ENCODE results near the gene RABIF.
A peak's percentile ranks its signal among the peaks of the same experiment; 100 is the strongest.
"Not testable (repeated sequence)": the region's sequence is repeated elsewhere in the genome, so short reads cannot be mapped to it uniquely, and the experiment has no call there.

Gene RABIF

GRCh38 chr1:202837746-202838262 is 51.1 kb downstream of the RABIF start:
- ChIA-PET POLR2A (no interaction called here), CTCF (interaction anchor here (0.8 to 3.5 kb wide), 3 partner anchors 14 to 76 kb away, joined by 3 to 12 read pairs (median 3); no protein-coding TSS in a partner anchor)
- Histone ChIP-seq H3K9me3 (ENCODE audit: control extremely low read depth in 1 of 5, control insufficient read depth in 4 of 5, insufficient read depth in 2 of 5, low read depth in 1 of 5, low read length in 4 of 5) (no peaks in the 10 kb centered on the region), H3K36me3 (ENCODE audit: control insufficient read depth in 4 of 4, insufficient read depth in 4 of 4, low read length in 3 of 4) (no peaks in the 10 kb centered on the region), H3K4me3 (ENCODE audit: control insufficient read depth in 1 of 7, extremely low read depth in 1 of 7, insufficient read depth in 4 of 7, low read depth in 2 of 7, low read length in 6 of 7) (no peak overlapping the region), H3K27me3 (replicated peaks in 2 of 5; ENCODE audit: control insufficient read depth in 4 of 5, insufficient read depth in 5 of 5, low read length in 4 of 5) (no peaks in the 10 kb centered on the region), H3K27ac (ENCODE audit: insufficient read depth in 1 of 2, low read depth in 1 of 2, low read length in 2 of 2, poor library complexity in 1 of 2, severe bottlenecking in 2 of 2) (no peak overlapping the region), H3K4me1 (ENCODE audit: control extremely low read depth in 1 of 4, control insufficient read depth in 4 of 4, insufficient read depth in 4 of 4, low read length in 3 of 4) (peaks cover 0 to 53% (median 34%) of the 10 kb centered on the region in 4 experiments)
- 93% methylated on average over 3 of the region's 5 CpGs for WGBS (ENCODE audit: insufficient coverage)
- no peak for DNase-seq

GRCh38 chr1:202836623-202837403 is 52.1 kb downstream of the RABIF start:
- ChIA-PET POLR2A (no interaction called here), CTCF (interaction anchor here (0.8 to 3.3 kb wide), 4 partner anchors 8 to 75 kb away, joined by 3 to 27 read pairs (median 4); no protein-coding TSS in a partner anchor)
- H3K4me1 ChIP-seq (ENCODE audit: control extremely low read depth in 1 of 4, control insufficient read depth in 4 of 4, insufficient read depth in 4 of 4, low read length in 3 of 4): peaks cover 0 to 60% (median 37%) of the 10 kb centered on the region in 4 experiments
- no peak overlapping the region for H3K27ac ChIP-seq (ENCODE audit: insufficient read depth in 1 of 2, low read depth in 1 of 2, low read length in 2 of 2, poor library complexity in 1 of 2, severe bottlenecking in 2 of 2)
- peak in 2 of 3 donors; percentile 65 to 69 for DNase-seq
- WGBS (ENCODE audit: insufficient coverage): 41% methylated on average over 5 of the region's 5 CpGs
- no peaks in the 10 kb centered on the region for H3K27me3 ChIP-seq (replicated peaks in 2 of 5; ENCODE audit: control insufficient read depth in 4 of 5, insufficient read depth in 5 of 5, low read length in 4 of 5)
- no peak overlapping the region for H3K4me3 ChIP-seq (ENCODE audit: control insufficient read depth in 1 of 7, extremely low read depth in 1 of 7, insufficient read depth in 4 of 7, low read depth in 2 of 7, low read length in 6 of 7)
- no peaks in the 10 kb centered on the region for H3K36me3 ChIP-seq (ENCODE audit: control insufficient read depth in 4 of 4, insufficient read depth in 4 of 4, low read length in 3 of 4)
- no peaks in the 10 kb centered on the region for H3K9me3 ChIP-seq (ENCODE audit: control extremely low read depth in 1 of 5, control insufficient read depth in 4 of 5, insufficient read depth in 2 of 5, low read depth in 1 of 5, low read length in 4 of 5)

GRCh38 chr1:202835548-202836072 is 53.3 kb downstream of the RABIF start:
- Histone ChIP-seq H3K9me3 (ENCODE audit: control extremely low read depth in 1 of 5, control insufficient read depth in 4 of 5, insufficient read depth in 2 of 5, low read depth in 1 of 5, low read length in 4 of 5) (no peaks in the 10 kb centered on the region), H3K27me3 (replicated peaks in 2 of 5; ENCODE audit: control insufficient read depth in 4 of 5, insufficient read depth in 5 of 5, low read length in 4 of 5) (no peaks in the 10 kb centered on the region), H3K4me3 (ENCODE audit: control insufficient read depth in 1 of 7, extremely low read depth in 1 of 7, insufficient read depth in 4 of 7, low read depth in 2 of 7, low read length in 6 of 7) (peak overlapping the region in 4 of 7 experiments; percentile 12 to 46 (median 38)), H3K4me1 (ENCODE audit: control extremely low read depth in 1 of 4, control insufficient read depth in 4 of 4, insufficient read depth in 4 of 4, low read length in 3 of 4) (peaks cover 0 to 65% (median 37%) of the 10 kb centered on the region in 4 experiments), H3K27ac (ENCODE audit: insufficient read depth in 1 of 2, low read depth in 1 of 2, low read length in 2 of 2, poor library complexity in 1 of 2, severe bottlenecking in 2 of 2) (no peak overlapping the region), H3K36me3 (ENCODE audit: control insufficient read depth in 4 of 4, insufficient read depth in 4 of 4, low read length in 3 of 4) (no peaks in the 10 kb centered on the region)
- DNase-seq: peak; percentile 40 to 85 (median 85)
- ChIA-PET CTCF (interaction anchor here (0.9 to 3.3 kb wide), 5 partner anchors 10 to 62 kb away, joined by 3 to 27 read pairs (median 6); no protein-coding TSS in a partner anchor), POLR2A (interaction anchor here (0.6 to 1.2 kb wide), 5 partner anchors 19 to 63 kb away, joined by 3 to 4 read pairs (median 4); partner anchors contain the start of genes KDM5B and PCAT6)
- 0% methylated on average over 2 of the region's 3 CpGs for WGBS (ENCODE audit: insufficient coverage)

DNA sequence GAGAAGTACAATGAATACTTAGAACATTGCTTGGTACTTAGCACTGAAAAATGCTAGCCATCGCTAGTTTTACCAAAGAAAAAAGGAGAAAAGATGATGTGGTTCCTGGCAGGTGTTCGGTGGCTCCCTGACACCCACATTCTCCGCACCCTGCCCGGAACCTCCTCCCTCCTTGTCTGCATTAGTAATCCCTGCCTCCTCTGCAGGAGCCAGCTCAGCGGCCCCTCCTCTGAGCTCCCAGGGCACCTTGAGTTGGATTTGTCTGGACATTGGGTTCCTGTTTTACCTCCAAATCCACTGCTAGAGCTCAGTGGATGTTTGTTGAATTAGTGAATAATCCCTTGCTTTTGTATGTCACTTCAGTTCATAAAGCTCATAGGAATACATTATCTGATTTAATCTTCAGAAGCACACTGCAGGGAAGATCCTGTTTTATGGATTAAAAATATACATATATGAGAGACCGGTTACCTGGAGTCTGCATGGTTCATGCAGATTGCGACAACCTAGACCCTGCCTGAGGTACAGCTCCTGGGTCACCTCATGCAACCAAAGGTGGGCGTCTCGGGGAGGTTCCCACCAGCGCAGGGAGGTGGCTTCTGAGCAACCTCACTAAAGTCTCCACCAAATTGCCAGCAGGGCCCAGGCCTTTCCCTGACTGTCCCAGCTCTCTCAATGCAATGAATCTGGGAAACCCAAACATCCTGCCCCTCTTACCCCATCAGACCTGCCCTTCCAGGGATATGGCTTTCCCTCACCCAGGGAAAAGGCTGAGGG is 54.0 kb downstream of the RABIF start:
- Histone ChIP-seq H3K4me1 (ENCODE audit: control extremely low read depth in 1 of 4, control insufficient read depth in 4 of 4, insufficient read depth in 4 of 4, low read length in 3 of 4) (peaks cover 0 to 65% (median 35%) of the 10 kb centered on the region in 4 experiments), H3K27me3 (replicated peaks in 2 of 5; ENCODE audit: control insufficient read depth in 4 of 5, insufficient read depth in 5 of 5, low read length in 4 of 5) (no peaks in the 10 kb centered on the region), H3K4me3 (ENCODE audit: control insufficient read depth in 1 of 7, extremely low read depth in 1 of 7, insufficient read depth in 4 of 7, low read depth in 2 of 7, low read length in 6 of 7) (peak overlapping the region in 4 of 7 experiments; percentile 6 to 46 (median 22)), H3K9me3 (ENCODE audit: control extremely low read depth in 1 of 5, control insufficient read depth in 4 of 5, insufficient read depth in 2 of 5, low read depth in 1 of 5, low read length in 4 of 5) (no peaks in the 10 kb centered on the region), H3K27ac (ENCODE audit: insufficient read depth in 1 of 2, low read depth in 1 of 2, low read length in 2 of 2, poor library complexity in 1 of 2, severe bottlenecking in 2 of 2) (no peak overlapping the region), H3K36me3 (ENCODE audit: control insufficient read depth in 4 of 4, insufficient read depth in 4 of 4, low read length in 3 of 4) (no peaks in the 10 kb centered on the region)
- WGBS (ENCODE audit: insufficient coverage): 70% methylated on average over 3 of the region's 10 CpGs
- ChIA-PET POLR2A (interaction anchor here (0.6 to 1.2 kb wide), 4 partner anchors 9 to 63 kb away, joined by 3 to 4 read pairs (median 4); partner anchors contain the start of gene KDM5B), CTCF (interaction anchor here (0.9 to 3.3 kb wide), 7 partner anchors 10 to 61 kb away, joined by 3 to 27 read pairs (median 4); no protein-coding TSS in a partner anchor)
- no peak for DNase-seq

GRCh38 chr1:202831906-202832305 is 57.0 kb downstream of the RABIF start:
- Histone ChIP-seq H3K4me1 (ENCODE audit: control extremely low read depth in 1 of 4, control insufficient read depth in 4 of 4, insufficient read depth in 4 of 4, low read length in 3 of 4) (peaks cover 0 to 51% (median 25%) of the 10 kb centered on the region in 4 experiments), H3K27me3 (replicated peaks in 2 of 5; ENCODE audit: control insufficient read depth in 4 of 5, insufficient read depth in 5 of 5, low read length in 4 of 5) (no peaks in the 10 kb centered on the region), H3K27ac (ENCODE audit: insufficient read depth in 1 of 2, low read depth in 1 of 2, low read length in 2 of 2, poor library complexity in 1 of 2, severe bottlenecking in 2 of 2) (no peak overlapping the region), H3K36me3 (ENCODE audit: control insufficient read depth in 4 of 4, insufficient read depth in 4 of 4, low read length in 3 of 4) (no peaks in the 10 kb centered on the region), H3K9me3 (ENCODE audit: control extremely low read depth in 1 of 5, control insufficient read depth in 4 of 5, insufficient read depth in 2 of 5, low read depth in 1 of 5, low read length in 4 of 5) (no peaks in the 10 kb centered on the region), H3K4me3 (ENCODE audit: control insufficient read depth in 1 of 7, extremely low read depth in 1 of 7, insufficient read depth in 4 of 7, low read depth in 2 of 7, low read length in 6 of 7) (no peak overlapping the region)
- DNase-seq: peak in 2 of 3 donors; percentile 22 to 25
- ChIA-PET POLR2A (no interaction called here), CTCF (interaction anchor here (0.6 to 1.1 kb wide), 4 partner anchors 15 to 22 kb away, joined by 3 to 5 read pairs (median 4); no protein-coding TSS in a partner anchor)
- 50% methylated on average over 2 of the region's 3 CpGs for WGBS (ENCODE audit: insufficient coverage)

- POLR2A ChIA-PET: not testable (repeated sequence)
These were observed 59.7 kb downstream of the RABIF start for GRCh38 chr1:202829223-202829622.

More at GRCh38 chr1:202829223-202829622, 59.7 kb downstream of the RABIF start:
- H3K36me3 ChIP-seq (ENCODE audit: control insufficient read depth in 4 of 4, insufficient read depth in 4 of 4, low read length in 3 of 4); CTCF ChIA-PET; H3K4me3 ChIP-seq (ENCODE audit: control insufficient read depth in 1 of 7, extremely low read depth in 1 of 7, insufficient read depth in 4 of 7, low read depth in 2 of 7, low read length in 6 of 7); H3K9me3 ChIP-seq (ENCODE audit: control extremely low read depth in 1 of 5, control insufficient read depth in 4 of 5, insufficient read depth in 2 of 5, low read depth in 1 of 5, low read length in 4 of 5); DNase-seq; H3K27ac ChIP-seq (ENCODE audit: insufficient read depth in 1 of 2, low read depth in 1 of 2, low read length in 2 of 2, poor library complexity in 1 of 2, severe bottlenecking in 2 of 2); H3K27me3 ChIP-seq (replicated peaks in 2 of 5; ENCODE audit: control insufficient read depth in 4 of 5, insufficient read depth in 5 of 5, low read length in 4 of 5): not testable (repeated sequence)
- H3K4me1 ChIP-seq (ENCODE audit: control extremely low read depth in 1 of 4, control insufficient read depth in 4 of 4, insufficient read depth in 4 of 4, low read length in 3 of 4): peaks cover 0 to 25% (median 2%) of the 10 kb centered on the region in 4 experiments
- 91% methylated on average over 4 of the region's 9 CpGs for WGBS (ENCODE audit: insufficient coverage)

Data from common myeloid progenitor, CD34-positive (primary cell).